Mesothelial cell of epicardium (in vitro differentiated cells): ENCODE data around the gene FBXO40. TPM values are rescaled to one million over a fixed set of nuclear protein-coding genes. Genes with fewer than 3 reads are reported as not detected.

ENCODE experiments used
- DNase-seq, 2 experiments: peaks; one replicate each; pipeline ENCODE4 v3.0.0; 2021; ENCODE audit warnings: low spot score in 2 of 2; ENCODE audit not compliant: unreplicated experiment in 2 of 2
- H3K27ac Mint-ChIP-seq: 2 replicates; pipeline ENCODE4 v1.8.0; 2021; ENCODE audit warnings: mixed read lengths
- H3K27me3 Mint-ChIP-seq: 2 replicates; pipeline ENCODE4 v1.8.0; 2021; ENCODE audit warnings: low read depth, mixed read lengths
- H3K36me3 Mint-ChIP-seq: 2 replicates; pipeline ENCODE4 v1.8.0; 2021; ENCODE audit warnings: mixed read lengths
- H3K4me1 Mint-ChIP-seq: 2 replicates; pipeline ENCODE4 v1.8.0; 2021; ENCODE audit warnings: mixed read lengths
- H3K4me3 Mint-ChIP-seq: 2 replicates; pipeline ENCODE4 v1.8.0; 2021; ENCODE audit warnings: mild to moderate bottlenecking, moderate library complexity, mixed read lengths
- H3K9me3 Mint-ChIP-seq: 2 replicates; pipeline ENCODE4 v1.8.0; 2021; ENCODE audit warnings: mixed read lengths
- total RNA-seq: library from RNA; stranded (reverse); gene quantifications from 3 replicates; pipeline ENCODE4 v1.2.1, GENCODE V29; 2021
- TF ChIP-seq, protein P1 (sequence below): fragments of 200-600 bp; sonication (generic); IDR thresholded peaks from one replicate; pipeline ENCODE4 v1.5.0; 2021; ENCODE audit warnings: antibody characterized with exemption; ENCODE audit not compliant: unreplicated experiment

FBXO40 gene
- total RNA-seq, 1 donor from 2014 or later, result not detected

DNA sequence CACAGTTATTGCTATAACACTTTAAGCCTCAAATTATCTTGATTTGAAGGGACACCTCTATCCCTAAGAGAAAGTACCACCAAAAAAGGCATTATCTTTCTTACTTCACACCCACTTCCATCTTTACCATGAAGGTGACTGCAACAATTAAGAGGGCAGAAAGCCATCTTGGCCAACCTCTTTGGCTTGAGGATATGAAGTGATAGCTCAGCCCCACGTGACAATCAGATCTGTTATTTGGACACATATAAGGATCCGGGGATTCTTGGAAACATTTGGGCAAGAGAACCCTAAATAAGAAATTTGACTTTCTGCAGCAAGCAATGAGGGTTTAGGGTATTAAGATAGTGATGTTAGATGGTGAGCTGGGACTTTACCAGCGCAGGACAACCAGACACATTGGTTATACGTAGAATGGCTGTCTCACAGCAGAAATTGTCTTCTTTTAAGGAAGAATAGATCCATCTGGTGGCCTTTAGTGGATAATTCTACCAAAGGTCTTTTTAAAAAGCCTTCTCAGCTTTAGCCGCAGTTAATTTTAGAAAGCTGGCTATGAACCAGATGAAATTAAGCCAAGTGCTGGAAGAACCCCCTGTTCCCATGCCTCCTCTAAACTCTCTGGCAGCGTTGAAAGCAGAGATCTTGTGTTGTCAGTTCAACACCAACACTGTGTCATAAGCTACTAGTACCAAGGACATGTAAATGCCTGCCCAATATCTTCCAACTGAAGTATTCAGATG is 55.2 kb downstream of the FBXO40 start:
- DNase-seq, result no peak
- Mint-ChIP-seq H3K27me3 (no peaks in the 10 kb centered on the region), H3K27ac (no peak overlapping the region), H3K36me3 (no peaks in the 10 kb centered on the region), H3K4me3 (no peak overlapping the region), H3K4me1 (no peaks in the 10 kb centered on the region), H3K9me3 (peaks cover 8% of the 10 kb centered on the region)
- TF ChIP-seq, protein P1, sequence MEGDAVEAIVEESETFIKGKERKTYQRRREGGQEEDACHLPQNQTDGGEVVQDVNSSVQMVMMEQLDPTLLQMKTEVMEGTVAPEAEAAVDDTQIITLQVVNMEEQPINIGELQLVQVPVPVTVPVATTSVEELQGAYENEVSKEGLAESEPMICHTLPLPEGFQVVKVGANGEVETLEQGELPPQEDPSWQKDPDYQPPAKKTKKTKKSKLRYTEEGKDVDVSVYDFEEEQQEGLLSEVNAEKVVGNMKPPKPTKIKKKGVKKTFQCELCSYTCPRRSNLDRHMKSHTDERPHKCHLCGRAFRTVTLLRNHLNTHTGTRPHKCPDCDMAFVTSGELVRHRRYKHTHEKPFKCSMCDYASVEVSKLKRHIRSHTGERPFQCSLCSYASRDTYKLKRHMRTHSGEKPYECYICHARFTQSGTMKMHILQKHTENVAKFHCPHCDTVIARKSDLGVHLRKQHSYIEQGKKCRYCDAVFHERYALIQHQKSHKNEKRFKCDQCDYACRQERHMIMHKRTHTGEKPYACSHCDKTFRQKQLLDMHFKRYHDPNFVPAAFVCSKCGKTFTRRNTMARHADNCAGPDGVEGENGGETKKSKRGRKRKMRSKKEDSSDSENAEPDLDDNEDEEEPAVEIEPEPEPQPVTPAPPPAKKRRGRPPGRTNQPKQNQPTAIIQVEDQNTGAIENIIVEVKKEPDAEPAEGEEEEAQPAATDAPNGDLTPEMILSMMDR, result no peak

DNA sequence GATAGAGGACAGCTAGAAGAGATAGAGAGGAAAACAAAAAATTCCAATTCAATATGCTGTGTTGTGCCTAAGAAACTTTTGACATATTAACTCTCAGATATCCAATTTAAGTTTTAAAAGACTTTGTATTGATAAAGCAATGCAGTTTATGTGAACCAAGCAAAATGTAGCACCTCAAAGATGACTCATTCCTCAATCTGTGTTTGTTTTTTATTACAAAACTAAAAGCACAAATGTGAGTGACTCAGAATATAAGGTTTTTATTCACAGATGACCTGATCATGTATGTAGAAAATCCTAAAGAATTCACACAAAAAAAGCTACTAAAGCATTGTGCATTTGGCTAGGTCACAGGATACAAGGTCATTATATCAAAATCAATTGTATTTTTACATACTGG is 56.5 kb downstream of the FBXO40 start:
- no peak overlapping the region for H3K4me3 Mint-ChIP-seq
- no peaks in the 10 kb centered on the region for H3K36me3 Mint-ChIP-seq
- H3K4me1 Mint-ChIP-seq, result no peaks in the 10 kb centered on the region
- no peak for DNase-seq
- TF ChIP-seq, protein P1, result no peak
- H3K27ac Mint-ChIP-seq, result no peak overlapping the region
- no peaks in the 10 kb centered on the region for H3K27me3 Mint-ChIP-seq
- H3K9me3 Mint-ChIP-seq, result peaks cover 8% of the 10 kb centered on the region

DNA sequence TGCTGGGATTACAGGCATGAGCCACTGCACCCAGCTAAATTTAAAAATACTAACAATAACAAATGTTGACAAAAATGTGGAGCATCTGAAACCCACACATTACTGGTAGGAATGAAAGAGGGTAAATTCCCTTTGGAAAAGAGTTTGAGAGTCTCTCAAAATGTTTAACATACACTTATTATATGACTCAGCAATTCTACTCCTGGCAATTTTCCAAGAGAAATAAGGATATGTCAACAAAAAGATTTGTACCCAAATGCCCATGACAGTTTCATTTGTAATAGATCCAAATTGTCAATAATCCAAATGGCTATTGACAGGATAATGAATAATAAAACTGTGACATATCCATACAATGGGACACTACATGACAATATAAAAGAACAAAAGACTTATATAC is 58.5 kb downstream of the FBXO40 start:
- H3K27ac Mint-ChIP-seq, result no peak overlapping the region
- no peak for DNase-seq
- H3K4me3 Mint-ChIP-seq, result no peak overlapping the region
- no peaks in the 10 kb centered on the region for H3K4me1 Mint-ChIP-seq
- no peaks in the 10 kb centered on the region for H3K27me3 Mint-ChIP-seq
- H3K9me3 Mint-ChIP-seq, result peaks cover 8% of the 10 kb centered on the region
- H3K36me3 Mint-ChIP-seq, result no peaks in the 10 kb centered on the region
- TF ChIP-seq, protein P1, result no peak

DNA sequence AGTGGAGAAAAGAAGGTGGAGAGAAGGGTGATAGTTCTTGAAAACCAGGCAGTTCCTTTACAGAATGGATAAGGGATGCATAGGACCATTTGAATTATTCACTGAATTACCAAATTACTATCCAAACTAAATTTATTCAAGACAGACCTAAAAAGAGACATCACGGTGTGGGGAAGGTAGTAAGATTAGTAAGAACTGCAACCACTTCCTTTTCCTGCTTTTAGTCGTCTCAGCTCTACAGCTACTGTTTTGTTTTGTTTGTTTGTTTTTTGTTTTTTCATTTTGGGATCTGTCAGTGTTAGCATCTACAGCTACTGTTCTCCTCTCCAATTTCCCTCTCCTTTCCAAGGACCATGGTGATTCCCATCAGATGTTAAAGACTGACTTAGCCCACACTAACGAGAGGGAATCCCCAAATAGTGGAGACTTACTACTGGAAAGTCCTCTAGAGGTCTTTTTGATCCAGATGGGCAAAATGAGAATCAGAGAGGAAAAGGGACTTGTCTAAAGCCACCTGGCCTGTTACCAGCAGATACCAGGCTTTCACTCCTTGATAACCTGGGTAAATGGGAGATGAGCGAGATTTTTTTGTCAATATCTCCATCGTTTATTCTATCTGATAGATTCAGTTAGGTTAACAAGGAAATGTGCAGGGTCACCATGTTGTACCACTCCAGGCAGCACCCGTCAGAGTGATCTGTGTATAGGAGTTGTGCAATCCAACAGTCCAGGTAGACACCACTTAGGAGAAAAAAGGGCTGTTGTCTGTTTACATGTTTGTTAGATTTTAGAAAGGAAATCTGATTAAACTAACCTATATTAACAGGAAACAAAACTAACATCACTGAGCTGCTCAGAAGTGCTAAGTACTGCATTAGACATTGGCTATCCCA is 61.6 kb downstream of the FBXO40 start:
- Mint-ChIP-seq H3K27me3 (no peaks in the 10 kb centered on the region), H3K27ac (no peak overlapping the region), H3K4me3 (no peak overlapping the region), H3K9me3 (peaks cover 8% of the 10 kb centered on the region), H3K4me1 (peaks cover 10% of the 10 kb centered on the region), H3K36me3 (no peaks in the 10 kb centered on the region)
- DNase-seq, result no peak
- TF ChIP-seq, protein P1, result no peak

DNA sequence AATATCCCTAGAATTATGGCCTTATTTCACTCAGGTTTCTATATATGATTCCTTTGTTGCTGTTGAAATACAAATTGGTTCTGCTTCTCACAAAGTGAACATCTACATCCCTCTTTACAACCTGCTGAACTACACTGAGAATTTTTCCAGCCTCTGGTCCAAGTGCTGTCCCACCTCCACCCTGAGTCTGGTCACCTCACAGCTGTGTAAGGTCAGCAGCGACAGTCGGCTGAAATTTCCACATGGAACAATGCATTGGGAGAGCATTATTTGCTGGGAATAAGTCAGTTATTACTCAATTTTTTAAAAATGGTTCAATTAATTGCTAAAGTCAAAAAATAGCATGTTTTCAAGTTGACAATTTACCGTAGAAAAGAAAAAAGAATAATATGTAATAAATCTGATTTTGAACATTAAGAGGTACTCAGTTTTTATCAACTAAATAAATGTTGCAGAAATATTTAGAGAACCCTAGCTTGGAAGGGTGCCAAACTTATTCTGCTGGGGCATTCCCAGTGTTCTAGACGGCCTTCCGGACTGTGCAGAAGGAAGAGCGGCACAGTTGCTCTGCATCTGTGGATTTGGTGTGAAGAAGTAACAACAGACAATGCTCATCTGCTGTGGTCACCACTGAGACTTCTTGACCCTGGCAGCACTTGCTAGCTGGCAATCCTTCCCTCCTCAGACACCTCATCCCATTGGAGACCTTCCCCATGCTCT is 65.7 kb downstream of the FBXO40 start:
- Mint-ChIP-seq H3K27me3 (no peaks in the 10 kb centered on the region), H3K27ac (no peak overlapping the region), H3K9me3 (no peaks in the 10 kb centered on the region), H3K4me1 (peaks cover 19% of the 10 kb centered on the region), H3K4me3 (no peak overlapping the region), H3K36me3 (peaks cover 6% of the 10 kb centered on the region)
- no peak for DNase-seq
- TF ChIP-seq, protein P1, result no peak
